Body of pancreas (tissue), 4 donors: ENCODE data around the gene REXO2.

Experiments used
- POLR2A ChIP-seq, 3 donors: fragments of 450-650 bp; IDR thresholded peaks; one replicate each; pipeline ENCODE4 v1.6.1; 2016; ENCODE audit warnings: antibody characterized with exemption in 3 of 3, mild to moderate bottlenecking in 2 of 3
- TF ChIP-seq, protein P1 (sequence below), 7 experiments: fragments of 450-650 bp in 4 of 7; fragments of 200-600 bp in 3 of 7; sonication (generic) in 3 of 7; IDR thresholded peaks; one replicate each; pipeline ENCODE4 v1.5.1; 2016 to 2019; ENCODE audit warnings: antibody characterized with exemption in 7 of 7

DNA sequence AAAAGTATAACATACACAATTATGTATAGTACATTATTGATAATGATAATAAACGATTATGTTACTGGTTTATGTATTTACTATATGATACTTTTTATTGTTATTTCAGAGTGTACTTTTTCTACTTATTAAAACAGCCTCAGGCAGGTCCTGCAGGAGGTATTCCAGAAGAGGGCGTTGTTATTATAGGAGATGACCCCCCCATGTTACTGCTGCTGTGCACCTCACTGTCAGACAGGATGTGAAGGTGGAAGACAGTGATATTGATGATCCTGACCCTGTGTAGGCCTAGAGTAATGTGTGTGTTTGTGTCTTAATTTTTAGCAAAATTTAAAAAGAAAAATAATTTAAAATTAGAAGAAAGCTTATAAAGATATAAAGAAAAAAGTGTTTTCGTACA, 57.6 kb downstream of the REXO2 start:
- no peak for TF ChIP-seq POLR2A (IDR thresholded peaks at IDR 0.05)
- TF ChIP-seq, protein P1, sequence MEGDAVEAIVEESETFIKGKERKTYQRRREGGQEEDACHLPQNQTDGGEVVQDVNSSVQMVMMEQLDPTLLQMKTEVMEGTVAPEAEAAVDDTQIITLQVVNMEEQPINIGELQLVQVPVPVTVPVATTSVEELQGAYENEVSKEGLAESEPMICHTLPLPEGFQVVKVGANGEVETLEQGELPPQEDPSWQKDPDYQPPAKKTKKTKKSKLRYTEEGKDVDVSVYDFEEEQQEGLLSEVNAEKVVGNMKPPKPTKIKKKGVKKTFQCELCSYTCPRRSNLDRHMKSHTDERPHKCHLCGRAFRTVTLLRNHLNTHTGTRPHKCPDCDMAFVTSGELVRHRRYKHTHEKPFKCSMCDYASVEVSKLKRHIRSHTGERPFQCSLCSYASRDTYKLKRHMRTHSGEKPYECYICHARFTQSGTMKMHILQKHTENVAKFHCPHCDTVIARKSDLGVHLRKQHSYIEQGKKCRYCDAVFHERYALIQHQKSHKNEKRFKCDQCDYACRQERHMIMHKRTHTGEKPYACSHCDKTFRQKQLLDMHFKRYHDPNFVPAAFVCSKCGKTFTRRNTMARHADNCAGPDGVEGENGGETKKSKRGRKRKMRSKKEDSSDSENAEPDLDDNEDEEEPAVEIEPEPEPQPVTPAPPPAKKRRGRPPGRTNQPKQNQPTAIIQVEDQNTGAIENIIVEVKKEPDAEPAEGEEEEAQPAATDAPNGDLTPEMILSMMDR (IDR thresholded peaks at IDR 0.05) = no peak
